ENCODE measurements around the gene TANC1.

The TANC1 gene

DNA sequence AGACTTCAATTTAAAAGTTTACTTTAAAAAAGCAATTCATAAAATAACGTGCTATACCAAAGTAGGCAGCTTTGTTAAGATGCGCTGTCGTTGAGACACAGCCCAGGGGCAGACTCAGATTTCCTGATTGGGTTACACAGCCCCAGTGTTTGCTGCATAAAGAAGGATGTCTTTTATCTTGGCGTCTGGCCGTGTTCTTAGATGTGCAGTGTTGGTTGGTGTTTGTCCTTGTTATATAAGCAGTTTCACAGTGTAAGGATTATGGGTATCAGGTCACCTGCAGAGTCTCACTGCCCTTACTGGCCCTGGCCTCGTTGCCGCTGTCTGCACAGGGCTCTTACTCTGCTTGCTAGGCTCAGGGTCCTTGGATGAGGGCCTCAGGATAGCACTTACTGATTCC, 209.5 kb downstream of the TANC1 start:
- H3K27ac ChIP-seq = peak overlapping the region; percentile 42; the same call in 1 of the 2 replicates
- no peak for TF ChIP-seq CTCF (conservative IDR thresholded peaks at IDR 0.05)

- TF ChIP-seq CTCF (conservative IDR thresholded peaks at IDR 0.05) = no peak
- H3K27ac ChIP-seq = no peak overlapping the region
Observed at GRCh38 chr2:159179096-159179495, 210.7 kb downstream of the TANC1 start.

DNA sequence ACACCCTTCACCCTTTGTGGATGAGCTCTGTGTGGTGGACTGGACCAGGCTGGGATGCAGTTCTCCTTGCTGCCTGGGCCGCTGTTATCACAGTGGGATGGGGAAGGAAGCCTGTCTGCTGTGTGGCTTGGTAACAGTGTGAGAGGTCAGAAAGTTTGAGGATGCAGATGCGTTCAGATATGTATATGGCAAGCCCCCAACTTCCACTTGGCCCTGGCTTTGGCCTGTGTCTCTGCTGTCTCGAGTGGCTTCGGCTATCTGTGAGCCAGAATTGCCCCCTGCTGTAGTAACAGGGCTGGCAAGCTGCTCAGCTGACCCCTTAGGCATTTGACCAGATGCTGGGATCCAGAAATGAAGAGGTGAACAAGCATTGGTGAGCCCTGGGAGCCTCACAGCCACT, 211.3 kb downstream of the TANC1 start:
- no peak overlapping the region for H3K27ac ChIP-seq
- TF ChIP-seq CTCF (conservative IDR thresholded peaks at IDR 0.05) = no peak

DNA sequence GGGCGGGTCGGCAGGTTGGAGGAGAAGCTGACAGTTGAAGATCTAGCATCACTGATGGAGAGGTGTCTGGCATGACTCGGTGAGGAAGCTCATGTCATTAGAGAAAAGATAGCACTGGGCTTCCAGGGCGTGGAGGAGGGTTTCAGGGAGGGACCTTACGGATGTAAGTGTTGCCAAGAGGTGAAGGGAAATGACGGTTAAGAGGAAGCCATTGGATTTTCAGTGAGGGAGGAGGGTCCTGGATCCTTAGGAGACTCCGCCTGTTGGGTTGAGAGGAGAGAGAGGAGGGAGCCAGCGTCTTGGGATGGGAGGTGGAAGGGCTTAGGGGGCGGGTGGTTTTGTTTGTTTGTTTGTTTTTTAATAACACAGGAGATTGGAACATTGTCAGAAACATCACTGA, 214.9 kb downstream of the TANC1 start:
- H3K27ac ChIP-seq = no peak overlapping the region
- TF ChIP-seq CTCF (conservative IDR thresholded peaks at IDR 0.05) = no peak

DNA sequence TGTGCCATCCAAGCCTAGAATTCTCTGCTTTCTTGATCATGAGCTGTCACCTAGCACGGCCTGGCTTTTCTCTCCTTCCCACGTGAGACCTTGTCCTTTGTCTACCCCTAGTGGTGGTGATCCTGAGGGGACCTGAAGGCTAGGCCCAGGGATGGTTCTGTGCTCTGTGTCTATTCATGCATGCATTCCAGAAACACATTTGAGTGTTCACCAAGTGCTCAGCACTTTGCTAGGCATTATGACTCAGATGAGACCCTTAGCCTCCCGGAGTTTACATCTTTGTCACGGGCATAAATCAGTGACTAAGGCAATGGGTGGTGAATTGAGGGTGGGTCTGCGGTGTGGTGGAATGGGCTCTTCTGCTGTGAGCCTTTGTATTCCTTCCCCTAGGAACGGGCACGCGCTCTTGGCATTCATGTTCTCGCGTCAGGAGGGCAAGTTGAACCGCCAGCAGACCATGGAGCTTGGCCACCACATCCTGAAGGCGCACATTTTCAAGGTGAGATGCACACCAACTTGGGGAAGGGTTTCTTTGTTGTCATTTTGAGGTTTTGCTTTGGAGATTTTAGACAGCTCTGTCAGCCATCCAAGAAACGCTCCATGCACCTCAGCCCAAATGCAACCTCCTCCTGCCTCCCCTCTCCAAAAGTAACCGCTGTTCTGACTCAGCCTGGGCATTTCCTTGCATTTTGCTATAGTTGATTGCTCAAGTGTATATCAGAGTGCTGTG, 217.1 kb downstream of the TANC1 start:
- peak; percentile 60 for TF ChIP-seq CTCF (conservative IDR thresholded peaks at IDR 0.05)
- H3K27ac ChIP-seq = no peak overlapping the region; the same call in 1 of the 2 replicates

DNA sequence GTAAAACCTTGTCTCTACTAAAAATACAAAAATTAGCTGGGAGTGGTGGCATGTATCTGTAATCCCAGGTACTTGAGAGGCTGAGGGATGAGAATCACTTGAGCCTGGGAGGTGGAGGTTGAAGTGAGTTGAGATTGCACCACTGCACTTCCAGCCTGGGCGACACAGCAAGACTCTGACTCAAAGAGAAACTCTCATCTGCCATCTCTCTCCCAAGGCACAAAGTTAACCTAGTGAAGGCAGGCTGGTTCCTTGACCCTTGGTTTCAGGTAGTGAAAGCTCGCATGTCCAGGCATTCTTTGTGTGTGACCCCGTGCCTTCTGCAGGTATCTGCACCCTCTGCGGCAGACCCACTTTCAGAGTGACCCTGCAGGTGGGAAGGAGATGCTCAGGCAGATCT, 218.0 kb downstream of the TANC1 start:
- no peak for TF ChIP-seq CTCF (conservative IDR thresholded peaks at IDR 0.05)
- H3K27ac ChIP-seq = peak overlapping the region; percentile 47

DNA sequence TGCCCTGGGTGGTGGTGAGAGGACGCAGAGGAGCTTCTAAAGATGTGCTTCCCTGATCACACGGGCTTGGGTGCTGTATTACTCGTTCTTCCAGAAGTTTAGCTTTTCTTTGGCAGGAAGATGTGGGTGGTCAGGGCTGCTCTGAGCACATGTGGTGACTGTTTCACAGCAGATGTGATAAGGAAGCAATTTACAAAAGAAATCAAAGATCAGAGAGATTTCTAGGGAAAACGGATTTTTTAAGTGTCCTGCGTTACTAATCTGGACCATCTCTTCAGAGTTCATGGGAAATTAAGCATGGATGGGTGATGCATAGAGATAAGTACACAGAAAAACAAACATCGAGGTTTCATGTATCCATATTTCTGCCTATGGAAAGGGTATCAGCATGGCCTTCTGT, 218.7 kb downstream of the TANC1 start:
- peak overlapping the region; percentile 47 for H3K27ac ChIP-seq
- no peak for TF ChIP-seq CTCF (conservative IDR thresholded peaks at IDR 0.05)

Data from VCaP (cell line).